Stimulated activated naive CD4-positive, alpha-beta T cell treated with Interleukin-2 at 50 U/mL for 16 hours (primary cell): ENCODE measurements around the gene CDR2L.
"Not testable (repeated sequence)": the region's sequence is repeated elsewhere in the genome, so short reads cannot be mapped to it uniquely, and the experiment has no call there.

Experiments used
- DNase-seq: peaks from one replicate; lab custom pipeline; 2025; lab: John Stamatoyannopoulos, UW

The CDR2L gene

DNA sequence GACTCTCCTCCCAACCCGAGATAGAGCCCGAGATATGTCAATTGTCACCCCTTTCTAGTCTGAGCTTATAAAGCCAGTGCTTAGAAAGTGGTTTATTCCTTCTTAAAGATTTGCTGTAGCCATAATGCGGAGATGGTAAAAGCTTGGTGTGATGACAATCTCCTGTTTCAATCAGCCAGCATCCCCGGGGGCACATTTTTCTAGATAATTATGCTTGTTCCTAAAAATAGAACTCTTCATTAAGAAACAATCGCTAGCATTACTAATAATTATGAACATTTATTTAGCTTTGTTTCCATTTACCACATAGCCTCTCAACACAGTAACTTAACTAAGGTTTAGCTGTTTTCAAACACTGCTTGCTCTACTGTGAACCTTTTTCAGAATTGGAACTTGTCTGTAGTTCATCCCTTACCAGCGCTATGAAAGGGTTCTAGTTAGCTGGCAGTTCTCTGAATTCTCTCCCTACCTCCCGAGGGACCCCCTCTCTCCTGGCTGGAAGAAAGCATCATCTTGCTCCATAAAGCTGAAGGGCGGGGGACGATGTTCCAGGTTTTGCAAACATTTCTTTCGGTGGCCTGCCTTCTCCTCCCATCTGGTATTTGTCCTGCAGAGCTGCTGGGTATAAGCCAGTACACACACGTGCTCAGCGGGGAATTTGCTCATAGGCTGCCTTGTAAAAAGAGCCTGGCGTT, 24.1 kb downstream of the CDR2L start:
- DNase-seq = no peak

- no peak for DNase-seq
Measured at GRCh38 chr17:75012096-75012345, 24.6 kb downstream of the CDR2L start.

- peak; percentile 77 for DNase-seq
Measured at GRCh38 chr17:75012346-75013091, 25.1 kb downstream of the CDR2L start, which contains the start of gene MRPL58. Gene MRPL58, plus strand, starts transcription at chr17:75012670. Its CDS starts 17 bp downstream, at chr17:75012687.

GRCh38 chr17:75013092-75013559, 25.7 kb downstream of the CDR2L start:
- no peak for DNase-seq

DNA sequence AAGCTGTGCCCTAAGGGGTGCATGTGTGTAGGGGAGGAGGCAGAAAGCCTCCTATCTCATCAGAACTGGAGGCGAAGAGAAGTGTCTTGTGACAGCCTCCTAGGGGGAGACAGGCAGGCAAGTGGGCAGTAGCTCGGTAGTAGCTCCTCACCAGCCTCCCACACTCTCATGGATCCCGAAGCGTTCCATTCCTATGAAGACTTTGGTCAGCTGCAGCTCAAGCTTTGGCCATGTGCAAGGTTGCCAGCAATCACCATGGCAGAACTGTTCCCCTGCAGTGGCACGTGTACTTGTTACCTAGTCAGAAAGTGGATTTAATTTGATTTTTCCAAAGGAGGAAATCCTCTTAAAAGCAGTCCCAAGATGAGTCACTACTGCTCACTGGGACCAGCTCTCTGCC, 31.7 kb downstream of the CDR2L start:
- DNase-seq = no peak

- DNase-seq = no peak
Measured at GRCh38 chr17:75019710-75020109, 32.3 kb downstream of the CDR2L start.

DNA sequence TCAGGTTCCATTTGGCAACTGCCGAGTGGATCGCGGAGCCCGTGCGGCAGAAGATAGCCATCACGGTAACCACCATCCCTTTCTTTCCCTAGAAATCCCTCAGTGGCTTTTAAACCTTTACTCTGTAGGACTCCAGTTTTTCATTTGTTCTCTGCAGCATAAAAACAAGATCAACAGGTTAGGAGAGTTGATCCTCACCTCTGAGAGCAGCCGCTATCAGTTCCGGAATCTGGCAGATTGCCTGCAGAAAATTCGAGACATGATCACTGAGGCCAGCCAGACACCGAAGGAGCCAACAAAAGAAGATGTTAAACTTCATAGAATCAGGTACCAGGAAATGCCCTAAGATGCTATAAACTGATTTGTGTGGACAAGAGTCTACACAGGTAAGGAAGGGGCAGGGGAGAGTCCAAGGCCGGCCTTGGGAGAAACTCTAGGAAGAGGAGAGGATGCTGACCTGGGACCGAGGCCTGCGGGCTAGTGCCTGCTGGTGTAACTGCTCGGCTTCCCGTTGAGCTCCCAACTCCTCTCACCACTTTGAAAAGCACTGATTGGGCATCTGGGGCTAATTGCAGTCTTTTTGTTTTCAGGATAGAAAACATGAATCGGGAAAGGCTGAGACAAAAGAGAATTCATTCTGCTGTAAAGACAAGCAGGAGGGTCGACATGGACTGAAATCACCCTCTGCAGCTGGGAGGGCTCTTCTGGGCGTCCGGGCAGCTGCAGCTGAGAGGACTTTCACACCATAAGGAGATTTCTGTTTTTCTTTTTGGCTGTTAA, 33.1 kb downstream of the CDR2L start:
- DNase-seq = no peak

- DNase-seq = no peak
Measured at GRCh38 chr17:75024686-75025397, 37.4 kb downstream of the CDR2L start.

- DNase-seq = not testable (repeated sequence)
Measured at GRCh38 chr17:75025398-75025734, 37.9 kb downstream of the CDR2L start.

DNA sequence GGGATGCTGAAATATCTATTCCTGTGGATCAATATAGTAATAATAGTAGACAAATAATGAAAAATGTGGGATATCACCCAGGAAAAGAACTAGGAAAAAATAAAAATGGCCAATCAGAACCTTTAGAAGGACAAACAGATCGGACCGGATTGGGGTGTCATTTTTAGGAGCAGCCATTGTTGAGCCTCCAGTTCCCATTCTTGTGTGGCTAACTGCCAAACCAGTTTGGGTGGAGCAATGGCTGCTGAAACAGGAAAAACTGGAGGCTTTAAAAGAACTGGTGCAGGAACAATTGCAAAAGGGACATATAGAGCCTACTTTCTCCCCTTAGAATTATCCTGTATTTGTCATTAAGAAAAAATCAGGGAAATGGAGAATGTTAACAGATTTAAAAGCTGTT, 39.2 kb downstream of the CDR2L start:
- not testable (repeated sequence) for DNase-seq

DNA sequence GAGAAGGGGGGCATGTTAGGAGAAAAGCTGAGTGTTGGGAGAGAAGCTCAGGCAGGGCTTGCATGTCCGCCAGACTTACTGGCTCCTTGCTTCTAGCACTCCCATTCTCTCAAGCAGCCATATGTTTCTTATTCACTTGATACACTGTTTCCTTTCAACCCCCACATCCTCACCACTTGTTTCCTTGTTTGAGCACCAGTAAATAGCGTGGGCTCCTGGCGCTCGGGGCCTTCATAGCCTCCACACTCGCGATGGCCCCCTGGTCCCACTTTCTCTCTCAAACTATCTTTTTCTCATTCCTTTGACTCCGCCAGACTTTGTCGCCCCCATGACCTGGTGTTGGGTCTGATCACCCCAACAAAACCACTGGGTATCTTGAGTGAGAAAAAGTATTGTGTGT, 42.7 kb downstream of the CDR2L start:
- no peak for DNase-seq

GRCh38 chr17:75031972-75032719, 44.7 kb downstream of the CDR2L start:
- peak; percentile 51 for DNase-seq

- no peak for DNase-seq
Measured at GRCh38 chr17:75032720-75033280, 45.4 kb downstream of the CDR2L start.

DNA sequence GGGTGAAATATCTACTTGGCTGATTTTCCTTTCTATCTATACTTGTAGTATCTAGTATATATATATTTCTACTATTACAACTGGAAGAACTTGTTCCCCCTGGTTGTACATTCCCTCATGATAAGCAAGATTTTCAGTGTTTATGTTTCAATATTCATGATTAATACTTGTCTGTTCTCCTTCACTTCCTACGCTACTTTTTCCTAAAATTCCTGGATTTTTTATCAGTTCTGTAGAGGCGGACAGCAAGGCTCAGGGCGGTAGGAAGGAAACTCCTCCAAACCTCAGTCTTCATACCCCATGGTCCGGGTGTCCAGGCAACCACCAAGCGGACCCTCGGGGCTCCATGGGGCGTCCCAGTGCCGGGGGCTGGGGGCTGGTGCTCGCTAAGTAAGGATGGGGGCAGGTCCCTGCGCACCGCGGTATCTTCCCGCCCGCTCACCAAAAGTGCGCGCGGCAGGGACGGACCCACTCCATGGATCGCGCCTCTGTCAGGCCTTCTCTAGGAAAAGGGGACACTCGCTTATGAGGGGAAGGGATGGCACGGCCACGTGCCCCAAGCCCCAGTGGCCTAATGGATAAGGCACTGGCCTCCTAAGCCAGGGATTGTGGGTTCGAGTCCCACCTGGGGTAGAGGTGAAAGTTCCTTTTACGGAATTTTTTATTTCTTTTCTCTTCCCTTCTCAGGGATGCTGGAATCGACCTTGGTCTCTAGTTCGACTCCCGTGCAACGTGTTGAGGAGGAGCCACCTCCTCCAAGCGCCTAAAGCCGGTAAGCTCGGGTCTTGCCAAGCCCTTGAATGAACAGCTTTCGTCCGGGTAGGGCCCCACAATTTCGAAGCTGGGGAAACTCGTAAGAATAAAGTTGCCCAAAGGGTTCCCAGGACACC, 46.2 kb downstream of the CDR2L start:
- peak; percentile 76 for DNase-seq

DNA sequence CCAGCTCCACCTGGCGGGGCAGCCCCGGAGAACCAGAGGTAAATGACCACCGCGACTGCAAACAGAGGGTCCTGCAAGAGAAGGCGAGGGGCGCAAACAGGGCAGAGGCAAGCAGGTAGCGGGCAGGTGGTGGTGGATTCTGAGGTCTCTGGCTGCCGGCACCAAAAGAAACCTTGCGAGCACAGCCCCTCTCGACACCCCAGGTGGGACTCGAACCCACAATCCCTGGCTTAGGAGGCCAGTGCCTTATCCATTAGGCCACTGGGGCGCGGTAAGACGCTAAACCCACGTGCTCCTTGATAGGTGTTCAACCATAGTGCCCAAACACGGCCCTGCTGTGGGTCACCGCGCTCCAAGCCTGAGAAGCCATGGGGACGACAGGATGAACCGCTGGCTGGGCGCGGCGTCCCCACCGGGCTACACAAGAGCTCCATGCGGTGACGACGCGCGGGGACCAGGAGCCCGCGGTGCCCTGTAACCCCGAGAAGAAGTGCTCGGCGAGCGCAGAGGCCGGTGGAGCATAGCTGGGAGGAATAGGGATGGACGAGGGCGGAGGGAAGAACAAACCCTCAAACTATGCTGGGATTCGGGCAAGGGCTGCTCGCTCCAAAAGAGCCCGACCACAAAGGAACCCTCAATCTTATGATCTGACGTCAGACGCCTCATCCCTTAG, 46.9 kb downstream of the CDR2L start:
- DNase-seq = peak; percentile 85

DNA sequence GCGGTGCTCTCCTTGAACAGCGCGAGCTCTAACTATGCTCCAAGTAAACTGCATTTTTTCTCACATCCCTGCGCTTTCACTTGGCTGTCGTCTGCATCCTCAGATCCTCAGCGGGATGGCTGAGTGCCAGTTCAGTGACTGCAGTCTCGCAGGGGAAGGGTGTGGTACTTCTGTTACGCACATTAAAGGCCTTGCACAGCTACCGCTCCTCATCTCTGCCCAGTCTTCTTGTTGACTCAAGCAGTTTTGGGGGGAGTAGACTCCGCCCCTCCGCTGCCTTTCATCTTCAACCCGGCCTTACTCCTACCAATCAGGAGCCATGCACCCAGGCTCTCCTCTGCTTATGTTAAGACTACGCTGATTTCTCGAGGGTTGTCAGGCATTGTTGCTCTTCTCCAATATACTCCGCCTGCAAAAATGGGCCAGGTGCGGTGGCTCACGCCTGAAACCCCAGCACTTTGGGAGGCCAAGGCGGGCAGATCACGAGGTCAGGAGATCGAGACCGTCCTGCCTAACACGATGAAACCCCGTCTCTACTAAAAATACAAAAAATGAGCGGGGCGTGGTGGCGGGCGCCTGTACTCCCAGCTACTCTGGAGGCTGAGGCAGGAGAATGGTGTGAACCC, 49.3 kb downstream of the CDR2L start:
- DNase-seq = peak; percentile 77

- no peak for DNase-seq
Measured at GRCh38 chr17:75039238-75039637, 51.8 kb downstream of the CDR2L start.

- no peak for DNase-seq
Measured at GRCh38 chr17:75041656-75042280, 54.3 kb downstream of the CDR2L start.

- DNase-seq = not testable (repeated sequence)
Measured at GRCh38 chr17:75043789-75044188, 56.4 kb downstream of the CDR2L start.
